K562 (cell line): ENCODE data around the gene VWC2L. TPM values are rescaled to one million over a fixed set of nuclear protein-coding genes. Genes with fewer than 3 reads are reported as not detected.

Experiments used
- ATAC-seq: fragments of 200-7000 bp; cut with Tn5 transposase; 3 replicates; pipeline ENCODE4 v1.9.1; 2020; ENCODE audit warnings: moderate library complexity
- BruUV-seq: library from RNA; stranded (reverse); fragments of 400-500 nt; replicated peaks from 2 replicates; lab custom pipeline; 2021; lab: Mats Ljungman, UMichigan
- CTCF ChIA-PET: fragments of 300-600 bp; formaldehyde crosslinking; extraction: SDS; loops from one replicate; lab custom pipeline; 2021; ENCODE audit warnings: low intra/inter-chr PET ratio; lab: Yijun Ruan, JAX
- POLR2A ChIA-PET: fragments of 300-600, 350-650 bp; sonication (Branson Sonifier 250); formaldehyde crosslinking; extraction: SDS; loops from one replicate; lab custom pipeline; 2021; ENCODE audit warnings: antibody characterized with exemption, inconsistent platforms; lab: Yijun Ruan, JAX
- DNase-seq, 4 experiments: peaks; one replicate each; pipeline versions ENCODE4 v3.0.0 to v3.0.0-alpha.2; 2011 to 2018; ENCODE audit warnings: low spot score in 3 of 4, mixed read lengths in 3 of 4; ENCODE audit errors: extremely low read depth in 1 of 4
- FAIRE-seq: peaks from 2 replicates; lab custom pipeline; 2011; peaks lifted over from hg19 to GRCh38; lab: Jason Lieb, UNC
- H2AFZ ChIP-seq: 2 replicates; pipeline ENCODE4 v1.6.0; 2011; ENCODE audit warnings: low read depth, low read length, control low read depth, inconsistent platforms
- H3K27ac ChIP-seq: fragments of 200-600 bp; 3 replicates; pipeline ENCODE4 v1.8.0; 2011; ENCODE audit warnings: low read depth, mild to moderate bottlenecking, control low read depth, inconsistent platforms, low read length, moderate library complexity, mixed read lengths; ENCODE audit errors: extremely low read depth
- H3K27me3 ChIP-seq, 2 experiments: fragments of 300-600 bp in 1 of 2; 2 replicates in 1 of 2; 3 replicates in 1 of 2; pipeline versions ENCODE4 v1.6.0 to v1.8.0; 2011; ENCODE audit warnings: inconsistent platforms in 2 of 2, low read length in 2 of 2, mild to moderate bottlenecking in 1 of 2, mixed read lengths in 1 of 2, moderate library complexity in 1 of 2; ENCODE audit not compliant: control insufficient read depth in 2 of 2, insufficient read depth in 2 of 2
- H3K36me3 ChIP-seq: fragments of 300-600 bp; 3 replicates; pipeline ENCODE4 v1.8.0; 2011; ENCODE audit warnings: mild to moderate bottlenecking, low read length, inconsistent platforms; ENCODE audit not compliant: control insufficient read depth, insufficient read depth
- H3K4me1 ChIP-seq, 2 experiments: fragments of 200-600 bp in 1 of 2; replicated peaks in 1 of 2; 2 replicates in 1 of 2; 3 replicates in 1 of 2; pipeline versions ENCODE4 v1.5.1 to v1.8.0; 2011; ENCODE audit warnings: inconsistent platforms in 2 of 2, low read length in 2 of 2, mild to moderate bottlenecking in 1 of 2, mixed read lengths in 1 of 2, moderate library complexity in 1 of 2; ENCODE audit not compliant: control insufficient read depth in 2 of 2, insufficient read depth in 2 of 2
- H3K4me2 ChIP-seq: 2 replicates; pipeline ENCODE4 v1.6.1; 2011; ENCODE audit warnings: low read length, control low read depth, inconsistent platforms, mixed read lengths; ENCODE audit not compliant: insufficient read depth
- H3K4me3 ChIP-seq: fragments of 200-600 bp; sonication (generic), shearing (Covaris generic); 2 replicates; pipeline ENCODE4 v1.5.1; 2016; ENCODE audit warnings: control low read depth, inconsistent platforms
- H3K79me2 ChIP-seq: fragments of 200-600 bp; 3 replicates; pipeline ENCODE4 v1.8.0; 2011; ENCODE audit warnings: low read length, inconsistent platforms; ENCODE audit not compliant: control insufficient read depth, insufficient read depth
- H3K9ac ChIP-seq, 2 experiments: 2 replicates each; pipeline versions ENCODE4 v1.6.0 to v1.6.1; 2011; ENCODE audit warnings: low read depth in 2 of 2, low read length in 2 of 2, control low read depth in 1 of 2, inconsistent platforms in 1 of 2, mild to moderate bottlenecking in 1 of 2, mixed read lengths in 1 of 2; ENCODE audit not compliant: insufficient read depth in 1 of 2
- H3K9me1 ChIP-seq: one replicate; pipeline ENCODE4 v1.6.0; 2011; ENCODE audit warnings: inconsistent platforms, mild to moderate bottlenecking, low read length, moderate library complexity; ENCODE audit not compliant: control insufficient read depth, insufficient read depth
- H3K9me3 ChIP-seq: replicated peaks from 2 replicates; pipeline ENCODE4 v1.5.1; 2011; ENCODE audit warnings: low read depth, low read length, inconsistent platforms; ENCODE audit not compliant: control insufficient read depth, insufficient read depth
- H4K20me1 ChIP-seq: replicated peaks from 2 replicates; pipeline ENCODE4 v1.6.1; 2011; ENCODE audit warnings: low read length, inconsistent platforms, mixed read lengths; ENCODE audit not compliant: control insufficient read depth, insufficient read depth
- ARHGAP35 ChIP-seq: fragments of 450-650 bp; IDR thresholded peaks from 2 replicates; pipeline ENCODE4 v1.6.1; 2018; ENCODE audit not compliant: partially characterized antibody
- BRCA1 ChIP-seq, 2 experiments: fragments of 450-650 bp in 1 of 2; sonication (generic) in 1 of 2; formaldehyde crosslinking in 1 of 2; IDR thresholded peaks; 2 replicates each; pipeline versions ENCODE4 v1.5.0 to v1.6.1; 2017 to 2020; ENCODE audit warnings: mild to moderate bottlenecking in 1 of 2, missing genetic modification reagents in 1 of 2
- FOSL1 ChIP-seq: fragments of 200-800 bp; sonication (Bioruptor generic); conservative IDR thresholded peaks from 2 replicates; pipeline ENCODE4 v1.6.1; 2016; ENCODE audit warnings: missing genetic modification characterization, missing compliant biosample characterization
- PHTF2 ChIP-seq: fragments of 250-450 bp; sonication (Bioruptor Pico); IDR thresholded peaks from 2 replicates; pipeline ENCODE4 v1.5.0; 2021; ENCODE audit warnings: mild to moderate bottlenecking
- RBFOX2 ChIP-seq: fragments of 200-400 bp; formaldehyde crosslinking; IDR thresholded peaks from 2 replicates; pipeline ENCODE4 v1.6.1; 2017; ENCODE audit warnings: low read depth, mild to moderate bottlenecking, low read length, moderate library complexity
- RBM14 ChIP-seq: fragments of 200-400 bp; formaldehyde crosslinking; IDR thresholded peaks from 2 replicates; pipeline ENCODE4 v1.6.1; 2018; ENCODE audit warnings: low read depth, mild to moderate bottlenecking, low read length, moderate library complexity, borderline replicate concordance; ENCODE audit not compliant: insufficient read depth
- U2AF1 ChIP-seq: fragments of 200-400 bp; formaldehyde crosslinking; optimal IDR thresholded peaks from 2 replicates; pipeline ENCODE3; 2017; ENCODE audit warnings: mild to moderate bottlenecking, low read depth, low read length, moderate library complexity
- ZNF121 ChIP-seq: sonication (generic); formaldehyde crosslinking; conservative IDR thresholded peaks from 2 replicates; pipeline ENCODE4 v1.8.0; 2022; ENCODE audit warnings: missing genetic modification reagents
- ZNF134 ChIP-seq: fragments of 250-450 bp; sonication (Bioruptor Pico); conservative IDR thresholded peaks from 2 replicates; pipeline ENCODE4 v1.4.0; 2020
- WGBS: fragments of 100-300 bp; shearing (Covaris generic); methylation state at CpG from one replicate; pipeline ENCODE4 v1.1.6; 2016; ENCODE audit warnings: low coverage, mixed read lengths; ENCODE audit not compliant: insufficient coverage; ENCODE audit errors: missing lambda C conversion rate; 5-methylcytosine and 5-hydroxymethylcytosine counted together
- in situ Hi-C: fragments of 300-500 bp; cut with MboI; formaldehyde crosslinking; loops from 4 replicates; pipeline ENCODE4 v1.15.0; 2018; ENCODE audit warnings: inconsistent platforms, mixed read lengths
- intact Hi-C: fragments of 100-400 bp; cut with micrococcal nuclease; formaldehyde crosslinking; loops from 2 replicates; pipeline ENCODE4 v1.14.2; 2022
- polyA plus RNA-seq, 8 experiments: library from polyadenylated mRNA; depleted of rRNA in 4 of 8; stranded (reverse) in 5 of 8; unstranded in 3 of 8; fragments of >200 nt; fragmentation: Nextera tagmentation in 2 of 8; fragmentation: Illumina TruSeq in 1 of 8; extraction: Ambion mirVana in 2 of 8; extraction: Trizol in 1 of 8; gene quantifications; 2 replicates each; pipeline versions ENCODE4 v1.2.1 to v1.2.3, GENCODE V29; 2011 to 2014; ENCODE audit warnings: inconsistent platforms in 1 of 8, missing spikeins in 1 of 8
- total RNA-seq, 7 experiments: library from RNA; depleted of rRNA in 6 of 7; stranded (reverse); fragments of >200 nt in 6 of 7; fragmentation: Illumina TruSeq in 2 of 7; extraction: Trizol in 2 of 7; gene quantifications; 2 replicates each; pipeline versions ENCODE4 v1.2.1 to v1.2.3, GENCODE V29; 2011 to 2021; ENCODE audit warnings: low replicate concordance in 1 of 7
- TF ChIP-seq, protein P1 (sequence below), 2 experiments: fragments of 450-650 bp in 1 of 2; sonication (generic) in 1 of 2; formaldehyde crosslinking; conservative IDR thresholded peaks; 2 replicates each; pipeline versions ENCODE4 v1.4.0 to v1.8.1; 2020 to 2022; ENCODE audit warnings: mild to moderate bottlenecking in 1 of 2, missing genetic modification reagents in 1 of 2
- TF ChIP-seq, protein P2 (sequence below): sonication (generic); formaldehyde crosslinking; IDR thresholded peaks from 2 replicates; pipeline ENCODE4 v1.8.0; 2022; ENCODE audit warnings: mild to moderate bottlenecking, missing genetic modification reagents

The VWC2L gene
- total and polyA plus RNA-seq, 9 of the 15 experiments (the other 6 are each of a cell fraction or from before 2014, with no cell fraction given), result not detected

- TF ChIP-seq RBM14, result no peak
- TF ChIP-seq ZNF134 (CRISPR knock-in tag), result no peak
- no peak for TF ChIP-seq ZNF121 (CRISPR knock-in tag)
- TF ChIP-seq BRCA1 (IDR thresholded peaks at IDR 0.05), result no peak
- TF ChIP-seq BRCA1 (CRISPR knock-in tag; IDR thresholded peaks at IDR 0.05), result no peak
- Histone ChIP-seq H3K4me3 (no peak overlapping the region), H2AFZ (no peak overlapping the region), H3K4me2 (no peak overlapping the region), H3K27me3 (no peaks in the 10 kb centered on the region), H3K9me3 (no peaks in the 10 kb centered on the region), H3K9ac (no peak overlapping the region), H3K36me3 (no peaks in the 10 kb centered on the region), H3K79me2 (no peaks in the 10 kb centered on the region), H4K20me1 (no peaks in the 10 kb centered on the region), H3K27ac (no peak overlapping the region), H3K9me1 (no peaks in the 10 kb centered on the region), H3K4me1 (no peaks in the 10 kb centered on the region)
- CTCF ChIA-PET, result no interaction called here
- no TSS peak for BruUV-seq
- FAIRE-seq (no peak), ATAC-seq (no peak), DNase-seq (no peak)
- POLR2A ChIA-PET, result no interaction called here
- intact Hi-C loops, result no loop called here
- in situ Hi-C loops, result no loop called here
- WGBS, result 8% methylated on average over 4 of the region's 4 CpGs
Observed at GRCh38 chr2:214607051-214607450, 196.2 kb downstream of the VWC2L start.

DNA sequence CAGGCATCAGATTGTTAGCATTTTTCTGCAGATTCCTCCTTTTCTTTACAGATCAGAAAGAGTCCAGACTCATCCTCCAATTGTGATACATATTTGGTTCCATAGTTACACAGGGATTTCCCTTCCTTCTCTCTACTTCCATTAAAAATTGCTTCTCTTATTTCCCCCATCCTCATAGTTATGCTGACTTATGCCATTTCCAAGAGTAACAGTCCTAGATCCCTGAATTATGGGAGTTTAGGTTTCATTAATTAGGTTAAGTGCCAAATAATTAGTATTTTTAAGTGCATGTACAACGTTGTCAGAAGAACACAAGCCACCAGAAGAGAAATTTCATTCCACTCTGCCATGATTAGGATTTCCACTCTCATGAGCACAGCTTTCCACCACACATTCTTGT is 200.2 kb downstream of the VWC2L start:
- H3K9ac ChIP-seq, result no peak overlapping the region
- H3K27ac ChIP-seq, result no peak overlapping the region
- intact Hi-C loops, result no loop called here
- ChIA-PET POLR2A (no interaction called here), CTCF (no interaction called here)
- H3K79me2 ChIP-seq, result no peaks in the 10 kb centered on the region
- H3K4me1 ChIP-seq, result no peaks in the 10 kb centered on the region
- no TSS peak for BruUV-seq
- no peaks in the 10 kb centered on the region for H3K36me3 ChIP-seq
- H3K4me3 ChIP-seq, result no peak overlapping the region
- H3K9me1 ChIP-seq, result no peaks in the 10 kb centered on the region
- FAIRE-seq (no peak), ATAC-seq (no peak), DNase-seq (no peak)
- H3K27me3 ChIP-seq, result no peaks in the 10 kb centered on the region
- H3K4me2 ChIP-seq, result no peak overlapping the region
- H2AFZ ChIP-seq, result no peak overlapping the region
- no peaks in the 10 kb centered on the region for H4K20me1 ChIP-seq
- H3K9me3 ChIP-seq, result no peaks in the 10 kb centered on the region
- in situ Hi-C loops, result no loop called here
- 0% methylated on average over 1 of the region's 1 CpG for WGBS
- TF ChIP-seq ARHGAP35 (no peak), FOSL1 (tag) (no peak), PHTF2 (CRISPR knock-in tag) (no peak), ZNF134 (CRISPR knock-in tag) (no peak), U2AF1 (no peak), RBFOX2 (no peak)
- TF ChIP-seq, protein P1, sequence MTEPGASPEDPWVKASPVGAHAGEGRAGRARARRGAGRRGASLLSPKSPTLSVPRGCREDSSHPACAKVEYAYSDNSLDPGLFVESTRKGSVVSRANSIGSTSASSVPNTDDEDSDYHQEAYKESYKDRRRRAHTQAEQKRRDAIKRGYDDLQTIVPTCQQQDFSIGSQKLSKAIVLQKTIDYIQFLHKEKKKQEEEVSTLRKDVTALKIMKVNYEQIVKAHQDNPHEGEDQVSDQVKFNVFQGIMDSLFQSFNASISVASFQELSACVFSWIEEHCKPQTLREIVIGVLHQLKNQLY (CRISPR knock-in tag; conservative IDR thresholded peaks at IDR 0.05), result no peak
- TF ChIP-seq, protein P2, sequence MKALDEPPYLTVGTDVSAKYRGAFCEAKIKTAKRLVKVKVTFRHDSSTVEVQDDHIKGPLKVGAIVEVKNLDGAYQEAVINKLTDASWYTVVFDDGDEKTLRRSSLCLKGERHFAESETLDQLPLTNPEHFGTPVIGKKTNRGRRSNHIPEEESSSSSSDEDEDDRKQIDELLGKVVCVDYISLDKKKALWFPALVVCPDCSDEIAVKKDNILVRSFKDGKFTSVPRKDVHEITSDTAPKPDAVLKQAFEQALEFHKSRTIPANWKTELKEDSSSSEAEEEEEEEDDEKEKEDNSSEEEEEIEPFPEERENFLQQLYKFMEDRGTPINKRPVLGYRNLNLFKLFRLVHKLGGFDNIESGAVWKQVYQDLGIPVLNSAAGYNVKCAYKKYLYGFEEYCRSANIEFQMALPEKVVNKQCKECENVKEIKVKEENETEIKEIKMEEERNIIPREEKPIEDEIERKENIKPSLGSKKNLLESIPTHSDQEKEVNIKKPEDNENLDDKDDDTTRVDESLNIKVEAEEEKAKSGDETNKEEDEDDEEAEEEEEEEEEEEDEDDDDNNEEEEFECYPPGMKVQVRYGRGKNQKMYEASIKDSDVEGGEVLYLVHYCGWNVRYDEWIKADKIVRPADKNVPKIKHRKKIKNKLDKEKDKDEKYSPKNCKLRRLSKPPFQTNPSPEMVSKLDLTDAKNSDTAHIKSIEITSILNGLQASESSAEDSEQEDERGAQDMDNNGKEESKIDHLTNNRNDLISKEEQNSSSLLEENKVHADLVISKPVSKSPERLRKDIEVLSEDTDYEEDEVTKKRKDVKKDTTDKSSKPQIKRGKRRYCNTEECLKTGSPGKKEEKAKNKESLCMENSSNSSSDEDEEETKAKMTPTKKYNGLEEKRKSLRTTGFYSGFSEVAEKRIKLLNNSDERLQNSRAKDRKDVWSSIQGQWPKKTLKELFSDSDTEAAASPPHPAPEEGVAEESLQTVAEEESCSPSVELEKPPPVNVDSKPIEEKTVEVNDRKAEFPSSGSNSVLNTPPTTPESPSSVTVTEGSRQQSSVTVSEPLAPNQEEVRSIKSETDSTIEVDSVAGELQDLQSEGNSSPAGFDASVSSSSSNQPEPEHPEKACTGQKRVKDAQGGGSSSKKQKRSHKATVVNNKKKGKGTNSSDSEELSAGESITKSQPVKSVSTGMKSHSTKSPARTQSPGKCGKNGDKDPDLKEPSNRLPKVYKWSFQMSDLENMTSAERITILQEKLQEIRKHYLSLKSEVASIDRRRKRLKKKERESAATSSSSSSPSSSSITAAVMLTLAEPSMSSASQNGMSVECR (CRISPR knock-in tag), result no peak
